HG02943 (cell line): ENCODE results near the gene PDE4D.

Experiments used
- ATAC-seq: cut with Tn5 transposase; IDR thresholded peaks from one replicate; pipeline ENCODE4 v1.9.1; 2021; ENCODE audit warnings: mild to moderate bottlenecking, low read depth, moderate library complexity; ENCODE audit not compliant: unreplicated experiment

Gene PDE4D

GRCh38 chr5:59109383-59109782, 784.1 kb downstream of the PDE4D start:
- no peak for ATAC-seq

- no peak for ATAC-seq
These were observed 785.8 kb downstream of the PDE4D start for GRCh38 chr5:59107692-59108091.

DNA sequence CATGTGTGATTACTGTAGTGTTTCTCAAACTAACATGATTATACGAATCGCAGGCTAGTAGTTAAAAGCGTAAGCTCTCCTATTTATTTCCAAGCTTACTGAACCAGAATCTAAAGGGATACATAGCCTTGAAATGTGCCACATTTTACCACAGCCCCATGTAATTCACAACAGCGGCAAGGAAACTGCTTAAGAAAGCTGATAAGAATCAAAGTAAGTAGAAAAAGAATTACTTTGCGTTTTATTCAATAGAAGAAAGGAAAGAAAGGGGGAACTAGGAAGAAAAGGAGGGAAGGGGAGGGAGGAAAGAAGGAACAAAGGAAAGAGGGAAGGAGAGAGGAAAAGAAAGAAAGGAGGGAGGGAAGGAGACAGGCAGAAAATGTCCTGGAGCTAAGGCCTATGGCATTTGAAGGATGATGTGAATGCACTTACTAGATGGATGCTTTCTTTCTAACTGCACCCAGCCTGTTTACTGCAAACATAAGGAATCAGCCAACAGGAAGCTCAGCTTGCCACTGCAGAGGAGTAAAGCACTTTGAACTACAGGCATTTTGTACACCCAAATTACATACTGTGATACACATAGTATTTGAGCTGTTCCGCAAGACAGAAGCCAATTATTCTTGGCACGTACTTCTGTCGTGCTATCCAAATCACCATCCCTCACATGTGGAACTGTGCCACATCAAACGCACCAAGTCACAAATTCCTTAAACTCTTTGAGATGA, 789.0 kb downstream of the PDE4D start:
- ATAC-seq, result no peak

- no peak for ATAC-seq
These were observed 790.2 kb downstream of the PDE4D start for GRCh38 chr5:59103303-59103702.

DNA sequence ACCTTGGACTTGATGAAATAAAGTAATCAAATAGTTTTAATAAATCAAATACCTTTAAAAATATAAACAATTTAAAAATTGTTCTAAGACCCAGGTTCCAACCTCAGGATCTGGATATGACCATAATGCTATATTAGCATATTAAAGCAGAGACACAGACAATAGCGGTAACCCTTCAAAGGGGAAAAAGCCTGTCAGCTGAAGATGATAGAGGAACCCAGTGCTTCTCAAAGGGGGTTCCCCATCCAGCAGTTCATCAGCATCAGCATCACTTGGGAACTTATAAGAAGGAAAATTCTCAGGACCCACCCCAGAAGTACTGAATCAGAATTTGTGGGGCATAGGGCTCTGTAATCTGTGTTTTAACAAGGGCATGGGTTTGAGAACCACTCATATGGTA, 791.1 kb downstream of the PDE4D start:
- no peak for ATAC-seq

DNA sequence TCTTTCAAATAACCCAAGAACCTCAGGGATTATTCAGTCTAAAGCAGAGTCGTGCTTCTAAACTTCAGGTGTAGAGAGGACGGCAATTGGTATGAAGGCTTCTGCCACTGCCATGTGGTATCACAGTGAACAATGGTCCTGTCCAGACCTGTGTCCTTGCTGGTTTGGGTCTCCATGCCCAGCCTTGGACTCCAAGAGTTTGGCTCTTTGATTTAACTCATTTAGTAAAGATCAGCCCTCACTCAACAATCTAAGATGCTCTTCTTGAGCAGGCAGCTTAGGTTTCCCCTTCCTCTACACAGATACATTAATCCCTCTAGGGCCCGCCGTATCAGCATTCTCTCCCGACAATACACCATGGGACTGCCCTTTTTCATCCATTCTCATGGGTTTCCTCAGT, 792.7 kb downstream of the PDE4D start:
- no peak for ATAC-seq

DNA sequence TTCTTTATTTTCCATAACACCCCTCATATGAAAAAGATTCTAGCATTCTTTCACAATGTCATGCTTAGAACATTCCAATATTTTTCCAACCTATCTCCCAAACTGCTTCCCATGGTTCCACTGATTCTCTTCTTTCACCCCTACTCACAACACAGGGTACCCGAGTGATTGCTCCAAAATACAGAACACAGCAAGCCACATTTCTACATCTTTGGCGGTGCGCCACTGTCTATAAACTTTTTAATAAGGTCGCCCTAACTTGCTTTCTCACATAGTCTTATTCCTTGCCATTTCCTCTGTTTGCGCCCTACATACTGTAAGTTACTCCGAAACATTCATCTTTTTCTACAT, 793.6 kb downstream of the PDE4D start:
- ATAC-seq, result no peak

DNA sequence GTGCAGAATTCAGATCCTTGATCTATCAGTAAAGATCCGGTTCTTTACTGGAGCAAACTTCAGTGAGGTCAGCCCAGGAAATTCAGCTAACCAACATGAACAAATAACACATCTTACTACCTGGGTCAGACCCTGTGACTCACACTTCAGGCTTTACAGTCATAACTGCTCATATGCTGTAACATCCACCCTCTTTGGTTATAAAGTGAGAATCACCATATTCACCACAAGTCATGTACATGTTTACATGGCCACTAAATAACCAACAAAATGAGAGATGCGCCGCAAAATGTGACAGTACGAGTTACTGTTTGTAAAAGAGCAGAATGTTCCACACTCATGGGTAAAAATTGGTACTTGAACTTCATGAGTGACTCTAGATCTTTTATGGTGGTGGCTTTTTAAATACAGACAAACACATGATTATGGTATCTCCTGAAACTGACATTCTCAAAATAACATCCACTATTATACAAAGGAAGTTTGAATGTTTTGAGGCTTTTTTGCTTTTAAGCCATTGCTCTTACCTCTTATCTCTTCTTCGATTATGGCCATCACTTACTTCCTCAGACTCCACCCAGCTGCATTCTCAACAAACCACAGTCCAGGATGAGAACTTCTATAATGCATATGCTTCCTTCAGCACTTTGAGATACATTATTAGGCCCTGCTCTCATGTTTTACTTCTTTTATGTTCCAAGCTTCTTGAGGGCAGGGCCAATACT, 794.1 kb downstream of the PDE4D start:
- no peak for ATAC-seq

- ATAC-seq, result no peak
These were observed 794.8 kb downstream of the PDE4D start for GRCh38 chr5:59098743-59099142.

DNA sequence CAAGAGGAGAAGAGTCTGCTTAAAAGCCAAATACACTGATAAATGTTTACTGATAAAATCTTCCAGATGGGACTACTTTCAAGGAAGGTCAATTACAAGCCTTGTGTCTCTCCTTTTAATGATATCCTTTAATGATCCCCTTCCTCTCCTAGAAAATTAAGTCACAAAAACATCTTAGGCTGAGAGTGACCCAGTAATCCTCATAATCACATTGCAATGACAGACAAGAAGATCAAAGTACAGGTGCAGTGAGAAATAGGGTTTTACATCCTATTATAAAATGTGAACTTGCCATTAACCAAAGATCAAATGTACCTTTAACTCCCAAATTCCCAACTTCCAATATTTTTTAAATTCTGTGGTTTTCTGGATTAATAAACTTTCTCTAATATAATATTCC, 795.8 kb downstream of the PDE4D start:
- no peak for ATAC-seq

GRCh38 chr5:59097116-59097515, 796.4 kb downstream of the PDE4D start:
- ATAC-seq, result no peak

GRCh38 chr5:59095480-59095879, 798.0 kb downstream of the PDE4D start:
- no peak for ATAC-seq

DNA sequence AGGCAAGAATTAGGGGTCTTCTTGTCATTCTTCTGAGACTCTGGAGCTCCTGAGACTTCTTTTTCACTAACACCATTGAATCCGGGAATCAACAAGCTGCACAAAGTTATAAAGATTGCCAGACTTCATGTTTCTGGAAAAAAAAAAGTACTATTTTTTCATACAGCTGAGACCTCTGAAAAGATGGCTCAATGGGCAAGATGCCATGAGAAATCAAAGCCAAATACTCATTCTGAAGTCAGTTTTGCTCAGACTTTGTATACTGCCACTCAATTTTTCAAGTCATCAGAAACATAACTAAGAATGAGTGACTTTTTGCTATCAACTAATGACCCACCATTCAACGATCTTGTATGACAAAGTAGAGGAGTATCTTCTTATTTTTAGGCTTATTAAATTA, 798.7 kb downstream of the PDE4D start:
- ATAC-seq, result no peak

DNA sequence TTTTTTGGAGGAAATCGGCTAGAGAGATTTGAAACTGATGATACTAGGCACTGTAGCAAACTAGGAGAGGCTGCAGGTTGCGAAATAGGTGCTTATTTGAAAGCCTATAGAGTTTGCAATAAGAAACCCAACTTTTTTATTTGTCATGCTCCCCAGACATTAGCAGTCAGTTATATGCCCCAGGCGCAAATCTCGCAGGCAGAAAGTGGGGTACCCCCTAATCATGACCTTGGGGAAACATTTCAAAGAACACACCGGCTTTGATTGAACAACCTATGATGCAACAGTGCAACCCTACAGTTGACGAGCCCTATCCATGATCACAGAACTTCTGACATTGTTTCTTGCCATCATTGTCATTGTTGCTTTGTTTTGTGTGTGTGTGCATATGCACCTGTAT, 800.2 kb downstream of the PDE4D start:
- no peak for ATAC-seq

DNA sequence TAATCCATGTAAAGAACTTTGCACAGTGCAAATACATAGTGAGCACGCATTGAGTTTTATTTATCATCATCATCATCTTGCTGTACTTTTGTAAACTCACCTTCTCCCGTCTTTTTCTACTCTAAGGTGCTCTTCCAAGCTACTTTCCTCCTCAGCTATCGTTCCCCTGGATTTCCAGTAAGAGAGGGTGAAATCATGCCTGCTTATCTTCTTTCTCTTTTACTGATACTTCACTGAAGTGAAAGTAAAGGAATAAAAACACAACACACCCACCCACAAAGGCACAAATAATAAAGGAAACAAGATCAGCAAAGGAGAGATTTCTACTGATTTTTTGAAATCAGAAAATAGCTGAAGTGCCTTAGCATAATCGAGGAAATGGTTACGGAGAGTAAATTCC, 800.8 kb downstream of the PDE4D start:
- ATAC-seq, result no peak

- ATAC-seq, result no peak
These were observed 801.6 kb downstream of the PDE4D start for GRCh38 chr5:59091965-59092364.

DNA sequence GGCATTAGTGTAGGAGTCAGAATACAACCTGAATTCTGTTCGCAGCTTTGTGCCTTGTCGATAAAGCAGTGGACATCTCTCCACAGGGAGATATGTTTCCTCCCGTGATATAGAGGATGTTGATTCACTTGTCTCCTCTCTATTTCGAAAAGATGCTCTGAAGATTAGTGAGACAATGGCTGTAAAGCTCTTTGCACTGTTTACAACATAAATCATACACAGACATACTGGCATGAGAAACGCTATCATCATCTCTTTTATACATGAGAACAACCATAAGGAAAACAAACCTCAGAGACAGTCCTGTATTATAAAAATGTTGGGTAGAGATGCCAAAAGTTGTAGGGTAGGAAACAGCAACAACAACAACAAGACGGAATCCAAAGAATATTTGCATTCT, 803.2 kb downstream of the PDE4D start:
- ATAC-seq, result no peak

GRCh38 chr5:59089767-59090166, 803.8 kb downstream of the PDE4D start:
- no peak for ATAC-seq

GRCh38 chr5:59088546-59088945, 805.0 kb downstream of the PDE4D start:
- ATAC-seq, result no peak

GRCh38 chr5:59086024-59086423, 807.5 kb downstream of the PDE4D start:
- no peak for ATAC-seq

DNA sequence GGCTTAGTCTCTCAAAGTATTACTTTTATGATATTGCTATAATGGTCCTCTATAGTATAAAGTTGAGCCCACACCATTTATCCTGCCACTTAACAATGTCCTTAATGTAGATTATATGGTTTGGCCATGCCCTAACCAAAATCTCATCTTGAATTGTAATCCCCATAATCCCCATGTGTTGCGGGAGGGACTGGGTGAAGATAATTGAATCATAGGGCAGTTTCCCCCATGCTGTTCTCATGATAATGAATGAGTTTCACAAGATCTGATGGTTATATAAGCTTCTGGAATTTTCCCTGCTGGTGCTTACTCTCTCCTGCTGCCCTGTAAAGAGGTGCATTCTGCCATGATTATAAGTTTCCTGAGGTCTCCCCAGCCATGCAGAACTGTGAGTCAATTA, 811.8 kb downstream of the PDE4D start:
- ATAC-seq, result no peak
